HG03432 (cell line): ENCODE data around the gene TRPC4AP.
"Not testable (repeated sequence)": the region's sequence is repeated elsewhere in the genome, so short reads cannot be mapped to it uniquely, and the experiment has no call there.

Experiments used
- ATAC-seq: cut with Tn5 transposase; IDR thresholded peaks from one replicate; pipeline ENCODE4 v1.9.1; 2021; ENCODE audit warnings: mild to moderate bottlenecking, moderate library complexity; ENCODE audit not compliant: unreplicated experiment

The TRPC4AP gene

DNA sequence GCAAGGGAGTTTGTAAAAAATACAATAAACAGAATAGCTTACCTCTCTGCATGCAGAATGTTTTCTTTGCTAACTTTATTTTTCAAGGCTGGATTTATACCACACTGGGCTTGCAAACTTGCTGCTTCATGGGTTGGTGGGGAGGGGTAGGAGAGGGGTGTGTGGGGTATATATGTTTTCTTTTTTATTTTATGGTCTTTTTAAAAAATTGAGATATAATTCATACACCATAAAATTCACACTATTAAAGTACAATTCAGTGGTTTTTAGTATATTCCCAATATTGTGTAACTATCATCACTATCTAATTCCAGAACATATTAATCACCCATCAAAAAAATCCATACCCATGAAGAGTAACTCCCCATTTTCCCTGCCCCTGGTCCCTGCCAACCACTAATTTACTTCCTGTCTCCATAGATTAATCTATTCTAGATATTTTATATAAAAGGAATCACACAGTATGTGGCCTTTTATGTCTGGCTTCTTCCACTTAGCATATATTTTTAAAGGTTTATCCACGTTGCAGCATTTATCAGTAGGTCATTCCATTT lies 14.3 kb upstream of the TRPC4AP start:
- no peak for ATAC-seq

DNA sequence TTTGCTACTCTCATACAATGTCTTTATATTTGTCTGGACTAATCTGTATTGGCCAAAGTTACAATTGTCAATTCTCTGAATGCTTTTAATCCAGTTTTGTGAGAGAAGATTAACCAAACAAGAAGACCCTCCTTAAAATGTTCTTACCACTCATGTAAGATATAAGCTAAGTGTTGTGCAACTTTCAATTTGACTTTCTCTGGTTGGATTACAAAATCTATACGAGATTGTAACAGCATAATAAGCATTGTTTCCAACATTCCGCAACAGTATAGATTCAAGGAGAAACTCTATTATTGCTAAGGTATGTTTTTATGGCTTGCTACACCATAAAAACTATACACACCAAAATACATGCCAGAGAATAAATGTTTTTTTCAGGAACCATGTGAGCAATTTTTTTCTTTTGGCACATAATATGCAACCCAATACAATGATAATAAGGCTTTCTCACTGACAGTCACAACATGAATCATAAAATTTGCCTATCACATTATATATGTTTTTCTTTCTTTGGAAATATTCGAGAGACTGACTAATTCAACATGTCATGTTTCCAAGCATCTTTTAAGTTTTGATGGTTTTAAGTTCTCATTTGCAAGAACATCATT lies 12.2 kb upstream of the TRPC4AP start:
- no peak for ATAC-seq

DNA sequence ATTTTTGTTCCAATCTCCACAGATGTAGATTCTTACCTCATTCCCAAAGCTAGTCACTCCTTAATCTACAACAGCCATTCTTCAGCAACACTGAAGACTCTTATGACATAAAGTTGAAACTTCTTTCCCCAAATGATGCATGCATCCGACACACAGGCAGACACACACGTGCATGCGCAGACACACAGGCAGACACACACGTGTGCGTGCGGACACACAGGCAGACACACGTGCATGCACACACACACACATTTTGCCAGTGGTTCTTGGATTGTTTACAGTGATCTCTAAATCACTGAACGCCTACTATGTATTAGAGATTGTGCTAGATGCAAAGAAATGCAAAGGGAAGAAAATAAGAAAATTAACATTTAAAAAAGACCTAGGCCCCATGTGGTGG lies 9.0 kb upstream of the TRPC4AP start:
- ATAC-seq: no peak

DNA sequence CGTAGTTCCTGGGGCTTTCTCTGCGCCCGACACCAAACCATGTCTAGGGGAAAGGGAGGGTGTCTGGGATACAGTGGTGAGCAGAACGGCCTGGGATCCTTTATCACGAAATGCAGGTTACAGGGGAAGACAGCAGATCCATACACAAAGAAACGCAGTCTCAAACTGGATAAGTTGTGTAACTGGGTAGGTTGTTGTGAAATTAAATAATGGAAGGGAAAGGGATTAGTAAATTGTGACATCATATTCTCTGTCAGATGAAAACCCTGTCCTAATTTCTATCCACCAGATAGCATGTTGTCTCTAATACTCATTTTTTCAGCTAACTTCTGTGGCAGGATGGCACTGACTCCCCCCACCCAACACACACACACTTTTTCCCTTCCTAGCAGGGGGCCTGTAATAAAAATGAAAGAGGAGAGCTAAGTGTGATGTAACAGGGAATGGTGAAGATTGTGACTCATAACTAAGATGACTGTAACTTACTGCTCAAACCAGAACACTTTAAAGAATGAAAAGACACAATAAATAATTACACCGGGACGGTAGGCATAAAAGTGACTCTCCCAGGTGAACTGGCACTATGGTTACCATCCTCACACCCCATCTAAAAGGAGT lies 769 bp upstream of the TRPC4AP start:
- no peak for ATAC-seq

DNA sequence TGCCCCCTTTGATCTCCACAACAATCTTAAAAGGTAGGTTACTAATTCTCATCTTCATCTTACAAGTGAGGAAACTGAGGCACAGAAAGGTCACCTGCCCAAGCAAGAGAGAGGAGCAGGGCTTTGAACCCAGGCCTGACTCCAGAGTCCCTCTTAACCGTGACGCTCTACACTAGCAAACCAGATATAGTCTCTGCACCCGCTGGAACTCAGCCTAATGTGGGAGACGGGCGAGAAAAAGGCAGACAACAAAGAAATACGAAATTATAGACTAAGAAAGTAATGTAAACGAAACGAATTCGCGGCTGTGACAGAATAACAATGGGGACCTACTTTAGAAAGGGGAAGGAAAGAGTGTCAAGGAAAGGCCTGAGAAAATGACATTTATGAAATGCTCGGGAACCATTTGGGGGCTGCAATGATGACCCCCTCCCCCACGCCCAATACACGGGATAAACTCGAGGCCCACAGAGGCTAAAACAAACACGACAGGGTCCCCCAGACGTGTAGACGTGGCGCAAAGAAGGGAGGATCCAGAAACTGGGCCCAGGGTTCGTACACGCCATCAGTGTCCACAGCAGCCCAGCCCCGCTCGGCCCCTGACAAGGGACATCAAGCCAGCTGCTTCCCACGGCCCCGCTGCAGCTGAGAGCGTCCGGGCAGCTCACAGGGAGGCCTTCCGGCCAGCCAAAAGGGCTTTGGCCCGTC lies 637 bp downstream of the TRPC4AP start:
- ATAC-seq: peak; percentile 29

DNA sequence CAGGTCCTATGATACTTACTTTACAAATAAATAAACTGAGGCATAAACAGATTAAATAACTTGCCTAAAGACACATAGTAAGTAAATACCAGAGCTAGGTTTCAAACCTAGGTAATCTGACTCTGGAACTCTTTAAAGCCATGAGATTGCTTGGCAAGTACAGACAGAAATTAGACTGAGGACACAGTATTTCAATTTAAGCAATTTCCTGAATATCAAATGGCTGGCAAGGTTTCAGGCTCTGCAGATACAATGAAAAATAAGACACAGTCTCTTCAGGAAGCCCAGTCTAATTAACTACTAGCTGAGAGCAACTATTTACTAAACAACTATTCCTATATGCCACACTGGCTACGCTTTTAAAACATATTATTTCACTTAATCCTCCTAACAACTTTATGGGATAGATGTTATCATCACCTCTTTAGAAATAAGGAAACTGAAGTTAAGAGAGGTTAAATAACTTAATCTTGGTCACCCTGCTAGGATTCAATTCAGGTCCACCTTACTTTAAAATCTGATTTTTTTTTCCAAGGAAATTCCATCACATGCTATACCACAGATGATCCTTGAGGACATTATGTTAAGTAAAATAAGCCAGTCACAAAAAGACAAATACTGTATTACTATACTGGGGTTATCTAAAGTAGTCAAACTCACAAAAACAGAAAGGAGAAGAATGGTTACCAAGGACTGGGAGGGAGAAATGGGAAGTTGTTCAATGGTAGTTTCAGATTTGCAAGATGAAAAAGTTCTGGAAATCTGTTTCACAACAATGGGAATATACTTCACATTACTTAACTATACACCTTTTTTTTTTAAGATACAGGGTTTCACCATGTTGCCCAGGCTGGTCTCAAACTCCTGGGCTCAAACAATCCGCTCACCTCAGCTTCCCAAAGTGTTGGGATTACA lies 4.1 kb downstream of the TRPC4AP start:
- no peak for ATAC-seq

DNA sequence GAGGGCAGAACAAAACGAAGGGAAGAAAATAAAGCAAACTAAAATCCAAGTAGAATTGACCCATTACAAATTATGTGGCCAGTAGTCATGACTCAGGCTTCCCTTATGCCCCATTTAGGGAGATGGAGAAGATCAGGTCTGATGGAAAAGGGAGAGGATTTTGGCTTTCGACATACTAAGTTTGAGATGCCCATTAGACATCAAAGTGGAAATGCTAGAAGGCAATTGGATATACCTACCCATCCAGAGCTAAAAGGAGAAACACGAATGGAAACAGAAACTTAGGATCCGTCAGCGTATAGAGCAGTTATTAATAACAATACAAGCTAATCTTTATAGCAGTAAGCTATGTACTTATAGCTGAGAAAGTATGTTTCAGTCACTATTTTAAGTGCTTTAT lies 4.8 kb downstream of the TRPC4AP start:
- no peak for ATAC-seq

DNA sequence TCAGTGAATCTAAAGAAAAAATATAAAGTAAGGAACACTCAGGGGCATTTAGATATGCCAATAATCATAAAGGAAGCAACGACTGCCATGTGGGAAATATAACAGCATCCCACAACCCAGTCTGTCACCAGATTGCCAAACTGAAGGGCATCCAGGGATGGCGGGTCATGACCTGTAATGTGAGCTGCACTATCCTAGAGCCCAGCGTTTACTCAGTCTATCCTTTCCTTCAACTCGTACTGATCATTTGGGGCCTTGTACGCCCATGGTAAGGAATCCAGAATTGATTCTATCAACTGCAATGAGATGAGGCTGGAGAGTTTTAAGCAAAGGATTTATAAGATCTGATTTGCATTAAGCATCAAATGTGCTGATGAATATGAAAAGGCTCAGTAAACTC lies 5.3 kb downstream of the TRPC4AP start:
- no peak for ATAC-seq

DNA sequence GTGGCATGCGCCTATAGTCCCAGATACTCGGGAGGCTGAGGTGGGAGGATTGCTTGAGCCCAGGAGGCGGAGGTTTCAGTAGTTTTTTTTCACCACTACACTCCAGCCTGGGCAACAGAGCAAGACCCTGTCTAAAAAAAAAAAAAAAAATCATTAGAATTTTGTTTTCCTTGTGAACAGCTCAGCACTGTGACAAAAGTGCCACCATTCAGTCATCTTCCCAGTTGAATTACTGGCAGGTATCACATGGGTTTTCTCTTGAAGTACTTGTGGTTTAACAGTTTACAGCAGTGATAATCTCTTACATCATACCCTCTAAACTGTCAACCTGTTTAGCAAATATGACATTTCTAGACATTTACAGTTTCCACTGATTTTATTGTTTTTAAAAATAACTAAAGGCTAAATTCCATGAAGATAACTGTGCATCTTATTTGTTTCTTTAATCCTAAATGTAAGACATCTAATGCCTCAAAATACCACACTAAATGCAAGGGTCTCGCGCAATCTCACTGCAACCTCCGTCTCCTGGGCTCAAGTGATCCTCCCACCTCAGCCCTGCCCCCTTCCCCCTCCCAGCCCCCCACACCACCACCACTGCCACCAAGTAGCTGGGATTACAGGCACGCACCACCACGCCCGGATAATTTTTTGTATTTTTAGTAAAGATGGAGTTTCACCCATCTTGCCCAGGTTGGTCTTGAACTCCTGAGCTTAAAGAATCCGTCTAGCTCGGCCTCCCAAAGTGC lies 7.0 kb downstream of the TRPC4AP start:
- ATAC-seq: no peak

DNA sequence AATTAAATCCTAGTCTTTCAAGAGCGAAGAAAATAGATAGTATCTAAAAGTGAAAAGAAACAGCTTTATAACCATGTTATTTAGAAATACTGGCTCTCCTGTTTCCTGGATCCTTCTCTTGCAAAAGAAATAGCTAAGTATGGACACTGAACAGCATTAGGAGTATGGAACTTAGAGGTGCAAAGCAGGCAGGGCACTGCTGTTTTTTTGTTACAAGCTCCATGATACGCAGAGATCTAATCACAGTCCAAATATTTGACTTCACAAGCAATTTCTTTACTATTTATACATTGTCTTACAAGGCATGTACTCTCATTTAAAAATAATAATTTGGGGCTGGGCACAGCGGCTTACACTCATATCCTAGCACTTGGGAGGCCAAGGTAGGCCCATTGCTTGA lies 7.6 kb downstream of the TRPC4AP start:
- ATAC-seq: no peak

DNA sequence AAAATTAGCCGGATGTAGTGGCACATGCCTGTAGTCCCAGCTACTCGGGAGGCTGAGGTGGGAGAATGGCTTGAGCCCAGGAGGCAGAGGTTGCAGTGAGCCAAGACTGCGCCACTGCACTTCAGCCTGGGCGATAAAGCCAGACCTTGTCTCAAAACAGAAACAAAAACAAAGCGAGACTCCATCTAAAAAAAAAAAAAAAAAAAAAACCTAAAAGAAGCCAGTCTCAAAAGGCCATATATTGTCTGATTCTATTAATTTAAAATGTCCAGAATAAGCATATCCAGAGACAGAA lies 12.3 kb downstream of the TRPC4AP start:
- ATAC-seq: not testable (repeated sequence)

DNA sequence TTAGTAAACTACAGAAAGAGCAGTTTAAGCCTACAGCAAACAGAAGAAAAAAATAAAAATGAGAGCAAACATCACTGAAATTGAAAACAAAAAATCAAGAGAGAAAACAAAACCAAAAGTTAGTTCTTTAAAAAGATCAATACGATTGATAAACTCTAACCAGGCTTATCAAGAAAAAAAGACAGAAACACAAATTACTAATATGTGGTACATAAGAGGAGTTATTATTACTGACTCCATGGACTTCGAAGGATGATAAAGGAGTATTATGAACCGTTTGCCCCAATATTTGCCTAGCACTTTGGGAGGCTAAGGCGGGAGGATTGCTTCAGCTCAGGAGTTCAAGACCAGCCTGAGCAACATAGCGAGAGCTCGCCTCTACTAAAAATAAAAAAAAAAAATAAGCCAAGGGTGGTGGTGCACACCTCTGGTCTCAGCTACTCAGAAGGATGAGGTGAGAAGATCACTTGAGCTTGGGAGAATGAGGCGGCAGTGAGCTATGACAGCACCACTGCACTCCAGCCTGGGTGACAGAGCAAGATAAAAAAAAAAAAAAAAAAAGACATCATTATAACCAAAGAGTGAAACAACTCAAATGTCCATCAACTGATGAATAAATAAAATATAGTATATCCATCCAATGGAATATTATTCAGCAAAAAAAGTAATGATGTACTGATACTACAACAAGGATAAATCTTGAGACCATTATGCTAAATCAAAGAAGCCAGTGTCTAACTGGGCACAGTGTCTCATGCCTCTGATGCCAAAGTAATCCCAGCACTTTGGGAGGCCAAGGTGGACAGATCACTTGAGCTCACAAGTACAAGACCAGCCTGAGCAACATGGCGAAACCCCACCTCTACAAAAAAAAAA lies 12.9 kb downstream of the TRPC4AP start:
- no peak for ATAC-seq

DNA sequence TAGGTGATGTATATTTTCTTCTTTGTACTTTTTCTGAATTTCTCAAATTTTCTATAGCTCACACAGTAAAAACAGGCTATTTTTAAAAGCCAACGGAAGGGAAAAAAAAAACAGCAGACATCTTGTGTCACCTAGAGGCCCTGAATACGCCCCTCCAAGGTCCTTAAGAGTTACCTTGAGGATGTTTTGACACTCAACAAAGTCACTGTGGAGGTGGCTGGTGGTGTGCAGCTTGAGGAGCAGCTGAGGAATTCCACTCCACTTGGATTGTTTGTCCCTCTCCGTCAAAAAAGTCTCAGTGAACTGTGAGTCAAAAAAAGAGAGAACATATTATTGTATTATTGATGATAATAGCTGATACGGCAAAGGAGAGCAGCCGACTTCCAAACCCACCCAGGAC lies 14.7 kb downstream of the TRPC4AP start:
- no peak for ATAC-seq

DNA sequence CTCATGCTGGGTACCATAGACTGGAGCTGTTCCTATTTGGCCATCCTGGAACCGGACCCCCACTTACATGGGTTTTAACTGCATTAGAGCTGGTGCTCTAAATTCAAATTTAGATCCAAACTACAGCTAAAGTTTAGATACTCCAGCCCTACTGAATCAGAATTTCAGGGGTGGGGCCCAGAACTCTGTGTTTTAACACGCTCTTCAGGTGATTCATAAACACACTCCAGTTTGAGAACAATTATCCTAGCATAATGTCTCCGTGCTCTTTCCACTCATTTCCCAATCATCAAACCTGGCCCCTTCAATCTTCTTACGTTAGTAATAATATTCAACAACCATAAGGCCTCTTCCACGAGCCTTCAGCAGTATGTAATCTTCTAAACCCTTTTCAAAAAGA lies 15.3 kb downstream of the TRPC4AP start:
- no peak for ATAC-seq

DNA sequence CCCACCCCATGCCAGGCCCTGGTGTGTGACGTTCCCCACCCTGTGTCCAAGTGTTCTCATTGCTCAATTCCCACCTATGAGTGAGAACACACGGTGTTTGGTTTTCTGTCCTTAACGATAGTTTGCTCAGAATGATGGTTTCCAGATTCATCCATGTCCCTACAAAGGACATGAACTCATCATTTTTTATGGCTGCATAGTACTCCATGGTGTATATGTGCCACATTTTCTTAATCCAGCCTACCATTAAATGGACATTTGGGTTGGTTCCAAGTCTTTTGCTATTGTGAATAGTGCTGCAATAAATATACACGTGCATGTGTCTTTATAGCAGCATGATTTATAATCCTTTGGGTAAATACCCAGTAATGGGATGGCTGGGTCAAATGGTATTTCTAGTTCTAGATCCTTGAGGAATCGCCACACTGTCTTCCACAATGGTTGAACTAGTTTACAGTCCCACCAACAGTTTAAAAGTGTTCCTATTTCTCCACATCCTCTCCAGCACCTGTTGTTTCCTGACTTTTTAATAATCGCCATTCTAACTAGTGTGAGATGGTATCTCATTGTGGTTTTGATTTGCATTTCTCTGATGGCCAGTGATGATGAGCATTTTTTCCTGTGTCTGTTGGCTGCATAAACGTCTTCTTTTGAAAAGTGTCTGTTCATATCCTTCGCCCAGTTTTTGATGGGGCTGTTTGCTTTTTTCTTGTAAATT lies 21.0 kb downstream of the TRPC4AP start:
- ATAC-seq: not testable (repeated sequence)

DNA sequence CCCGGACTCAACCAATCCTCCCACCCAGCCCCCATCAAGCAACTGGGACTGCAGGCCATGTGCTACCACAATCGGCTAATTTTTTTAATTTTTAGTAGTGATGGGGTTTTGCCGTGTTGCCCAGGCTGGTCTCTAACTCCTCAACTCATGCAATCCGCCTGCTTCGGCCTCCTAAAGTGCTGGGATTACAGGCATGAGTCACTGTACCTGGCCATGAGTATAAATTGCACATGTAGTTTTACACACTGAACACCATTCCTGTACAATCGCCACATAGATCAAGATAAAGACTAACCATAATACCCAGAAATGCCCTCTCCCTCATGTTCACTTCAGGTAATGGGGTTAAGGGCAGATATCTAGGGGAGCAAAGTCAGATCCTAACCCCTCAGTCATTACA lies 26.4 kb downstream of the TRPC4AP start:
- no peak for ATAC-seq

DNA sequence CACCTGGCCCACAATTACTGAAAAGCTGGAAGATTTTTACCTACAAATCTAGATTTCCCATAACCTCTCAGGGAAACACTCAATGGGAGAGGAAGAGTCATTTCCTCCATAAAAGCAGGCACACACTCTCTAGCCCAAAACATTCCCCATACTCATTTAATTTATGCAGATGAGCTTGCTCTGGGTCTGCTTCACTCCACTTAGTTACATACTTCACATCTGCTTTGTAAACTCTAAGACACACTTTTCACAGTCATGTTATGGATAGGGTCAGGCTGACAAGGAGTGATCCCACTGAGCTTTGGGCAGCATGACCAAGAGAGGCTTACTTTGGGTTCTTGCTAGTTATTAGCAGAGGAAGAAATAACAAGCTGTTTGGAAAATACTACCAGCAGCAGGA lies 27.4 kb downstream of the TRPC4AP start:
- ATAC-seq: no peak

DNA sequence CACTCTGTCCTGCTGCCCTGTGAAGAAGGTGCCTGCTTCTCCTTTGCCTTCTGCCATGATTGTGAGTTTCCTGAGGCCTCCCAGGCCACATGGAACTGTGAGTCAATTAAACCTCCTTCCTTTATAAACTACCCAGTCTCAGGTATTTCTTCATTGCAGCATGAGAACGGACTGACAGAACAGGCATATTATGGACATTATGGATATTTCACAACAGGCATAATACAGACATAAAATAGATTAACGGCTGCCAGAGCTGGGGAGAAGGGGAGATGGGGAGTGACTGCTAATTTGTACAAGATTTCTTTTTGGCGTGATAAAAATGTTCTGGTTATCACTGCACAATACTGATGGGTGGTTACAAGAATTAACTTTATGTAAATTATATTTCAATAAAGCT lies 29.4 kb downstream of the TRPC4AP start:
- ATAC-seq: no peak

DNA sequence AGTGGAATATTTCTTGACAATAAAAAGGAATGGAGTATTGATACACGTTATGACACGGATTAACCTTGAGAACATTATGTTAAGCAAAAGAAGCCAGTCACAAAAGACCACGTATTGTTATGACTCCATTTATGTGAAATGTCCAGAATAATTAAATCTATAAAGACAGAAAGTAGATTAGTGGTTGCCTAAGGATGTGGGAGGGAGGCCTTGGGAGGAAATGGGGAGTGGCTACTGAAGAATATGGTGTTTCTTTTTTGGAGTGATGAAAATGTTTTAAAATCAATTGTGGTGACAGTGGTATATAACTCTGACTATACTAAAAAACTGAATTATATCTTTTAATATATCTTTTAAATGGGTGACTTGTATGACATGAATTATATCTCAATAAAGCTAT lies 30.1 kb downstream of the TRPC4AP start:
- no peak for ATAC-seq
